GM23338 (cell line): ENCODE data around the gene BLM.

ENCODE experiments used
- EZH2 ChIP-seq: fragments of 200-600 bp; sonication (generic); IDR thresholded peaks from one replicate; pipeline ENCODE4 v1.8.0; 2017; ENCODE audit warnings: antibody characterized with exemption, mild to moderate bottlenecking, low read depth; ENCODE audit not compliant: unreplicated experiment
- EZH2phosphoT487 ChIP-seq: fragments of 200-600 bp; sonication (generic); IDR thresholded peaks from one replicate; pipeline ENCODE4 v1.8.1; 2018; ENCODE audit warnings: antibody characterized with exemption; ENCODE audit not compliant: unreplicated experiment
- POLR2AphosphoS5 ChIP-seq: IDR thresholded peaks from 2 replicates; pipeline ENCODE4 v1.6.1; 2016; ENCODE audit warnings: antibody characterized with exemption, low read depth
- ZNF114 ChIP-seq: fragments of 250-450 bp; sonication (Bioruptor Pico); IDR thresholded peaks from 2 replicates; pipeline ENCODE4 v1.5.0; 2020; ENCODE audit warnings: mild to moderate bottlenecking, moderate library complexity
- ZNF331 ChIP-seq: fragments of 250-450 bp; sonication (Bioruptor Pico); IDR thresholded peaks from 2 replicates; pipeline ENCODE4 v1.5.0; 2020; ENCODE audit warnings: low read depth, mild to moderate bottlenecking, moderate library complexity
- TF ChIP-seq, protein P1 (sequence below), 2 experiments: fragments of 200-600 bp in 1 of 2; sonication (generic) in 1 of 2; conservative IDR thresholded peaks; 2 replicates each; pipeline versions ENCODE4 v1.5.1 to v1.6.1; 2016 to 2017; ENCODE audit warnings: antibody characterized with exemption in 2 of 2, low read depth in 2 of 2, mild to moderate bottlenecking in 2 of 2, moderate library complexity in 1 of 2
- TF ChIP-seq, protein P2 (sequence below): IDR thresholded peaks from one replicate; pipeline ENCODE4 v1.6.1; 2018; ENCODE audit warnings: antibody characterized with exemption; ENCODE audit not compliant: unreplicated experiment

DNA sequence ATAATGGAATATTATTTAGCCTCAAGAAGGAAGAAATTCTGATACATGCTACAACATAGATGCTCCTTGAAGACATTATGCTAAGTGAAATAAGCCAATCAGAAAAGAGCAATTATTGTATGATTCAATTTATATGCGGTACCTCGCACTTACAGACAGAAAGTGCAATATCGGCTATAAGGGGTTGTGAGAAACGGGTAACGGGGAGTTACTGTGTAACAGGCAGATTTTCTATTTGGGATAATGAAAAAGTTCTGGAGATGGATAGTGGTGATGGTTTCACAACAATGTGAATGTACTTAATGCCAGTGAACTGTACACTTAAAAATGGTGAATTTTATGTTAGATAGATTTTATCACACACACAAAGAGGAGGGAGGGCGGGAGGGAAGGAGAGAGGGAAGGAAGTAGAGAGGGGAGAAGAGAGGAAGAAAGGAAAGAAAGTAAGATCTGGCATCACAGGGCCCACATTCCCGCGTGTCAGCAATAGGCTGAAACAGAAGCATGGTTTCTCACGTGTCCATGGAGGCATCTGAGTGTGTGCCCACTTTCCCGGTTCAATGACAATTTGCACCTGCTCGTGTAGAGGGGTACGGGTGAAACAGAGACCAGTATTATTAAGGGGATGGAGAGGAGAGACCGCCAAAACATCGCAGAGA is 700 bp upstream of the BLM start:
- TF ChIP-seq, protein P1, sequence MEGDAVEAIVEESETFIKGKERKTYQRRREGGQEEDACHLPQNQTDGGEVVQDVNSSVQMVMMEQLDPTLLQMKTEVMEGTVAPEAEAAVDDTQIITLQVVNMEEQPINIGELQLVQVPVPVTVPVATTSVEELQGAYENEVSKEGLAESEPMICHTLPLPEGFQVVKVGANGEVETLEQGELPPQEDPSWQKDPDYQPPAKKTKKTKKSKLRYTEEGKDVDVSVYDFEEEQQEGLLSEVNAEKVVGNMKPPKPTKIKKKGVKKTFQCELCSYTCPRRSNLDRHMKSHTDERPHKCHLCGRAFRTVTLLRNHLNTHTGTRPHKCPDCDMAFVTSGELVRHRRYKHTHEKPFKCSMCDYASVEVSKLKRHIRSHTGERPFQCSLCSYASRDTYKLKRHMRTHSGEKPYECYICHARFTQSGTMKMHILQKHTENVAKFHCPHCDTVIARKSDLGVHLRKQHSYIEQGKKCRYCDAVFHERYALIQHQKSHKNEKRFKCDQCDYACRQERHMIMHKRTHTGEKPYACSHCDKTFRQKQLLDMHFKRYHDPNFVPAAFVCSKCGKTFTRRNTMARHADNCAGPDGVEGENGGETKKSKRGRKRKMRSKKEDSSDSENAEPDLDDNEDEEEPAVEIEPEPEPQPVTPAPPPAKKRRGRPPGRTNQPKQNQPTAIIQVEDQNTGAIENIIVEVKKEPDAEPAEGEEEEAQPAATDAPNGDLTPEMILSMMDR (conservative IDR thresholded peaks at IDR 0.05; ENCODE audit: low read depth in 2 of 2), result no peak
- TF ChIP-seq EZH2phosphoT487 (no peak), POLR2AphosphoS5 (no peak), EZH2 (no peak), ZNF114 (CRISPR knock-in tag) (no peak), ZNF331 (CRISPR knock-in tag) (no peak)
- TF ChIP-seq, protein P2, sequence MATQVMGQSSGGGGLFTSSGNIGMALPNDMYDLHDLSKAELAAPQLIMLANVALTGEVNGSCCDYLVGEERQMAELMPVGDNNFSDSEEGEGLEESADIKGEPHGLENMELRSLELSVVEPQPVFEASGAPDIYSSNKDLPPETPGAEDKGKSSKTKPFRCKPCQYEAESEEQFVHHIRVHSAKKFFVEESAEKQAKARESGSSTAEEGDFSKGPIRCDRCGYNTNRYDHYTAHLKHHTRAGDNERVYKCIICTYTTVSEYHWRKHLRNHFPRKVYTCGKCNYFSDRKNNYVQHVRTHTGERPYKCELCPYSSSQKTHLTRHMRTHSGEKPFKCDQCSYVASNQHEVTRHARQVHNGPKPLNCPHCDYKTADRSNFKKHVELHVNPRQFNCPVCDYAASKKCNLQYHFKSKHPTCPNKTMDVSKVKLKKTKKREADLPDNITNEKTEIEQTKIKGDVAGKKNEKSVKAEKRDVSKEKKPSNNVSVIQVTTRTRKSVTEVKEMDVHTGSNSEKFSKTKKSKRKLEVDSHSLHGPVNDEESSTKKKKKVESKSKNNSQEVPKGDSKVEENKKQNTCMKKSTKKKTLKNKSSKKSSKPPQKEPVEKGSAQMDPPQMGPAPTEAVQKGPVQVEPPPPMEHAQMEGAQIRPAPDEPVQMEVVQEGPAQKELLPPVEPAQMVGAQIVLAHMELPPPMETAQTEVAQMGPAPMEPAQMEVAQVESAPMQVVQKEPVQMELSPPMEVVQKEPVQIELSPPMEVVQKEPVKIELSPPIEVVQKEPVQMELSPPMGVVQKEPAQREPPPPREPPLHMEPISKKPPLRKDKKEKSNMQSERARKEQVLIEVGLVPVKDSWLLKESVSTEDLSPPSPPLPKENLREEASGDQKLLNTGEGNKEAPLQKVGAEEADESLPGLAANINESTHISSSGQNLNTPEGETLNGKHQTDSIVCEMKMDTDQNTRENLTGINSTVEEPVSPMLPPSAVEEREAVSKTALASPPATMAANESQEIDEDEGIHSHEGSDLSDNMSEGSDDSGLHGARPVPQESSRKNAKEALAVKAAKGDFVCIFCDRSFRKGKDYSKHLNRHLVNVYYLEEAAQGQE, result no peak
